Stimulated activated CD8-positive, alpha-beta memory T cell treated with anti-CD3 and anti-CD28 coated beads, Interleukin-7, amount 100 ng/mL, for 48 hours (primary cell): ENCODE results near the gene KCNJ6.
"Not testable (repeated sequence)": the region's sequence is repeated elsewhere in the genome, so short reads cannot be mapped to it uniquely, and the experiment has no call there.

Experiments
- DNase-seq, 2 donors: peaks; one replicate each; pipeline ENCODE4 v3.0.0-alpha.2; 2020; ENCODE audit warnings: low read depth in 1 of 2; ENCODE audit errors: extremely low read depth in 1 of 2

KCNJ6 gene

GRCh38 chr21:37784591-37785318 lies 131.5 kb downstream of the KCNJ6 start:
- DNase-seq, result no peak

DNA sequence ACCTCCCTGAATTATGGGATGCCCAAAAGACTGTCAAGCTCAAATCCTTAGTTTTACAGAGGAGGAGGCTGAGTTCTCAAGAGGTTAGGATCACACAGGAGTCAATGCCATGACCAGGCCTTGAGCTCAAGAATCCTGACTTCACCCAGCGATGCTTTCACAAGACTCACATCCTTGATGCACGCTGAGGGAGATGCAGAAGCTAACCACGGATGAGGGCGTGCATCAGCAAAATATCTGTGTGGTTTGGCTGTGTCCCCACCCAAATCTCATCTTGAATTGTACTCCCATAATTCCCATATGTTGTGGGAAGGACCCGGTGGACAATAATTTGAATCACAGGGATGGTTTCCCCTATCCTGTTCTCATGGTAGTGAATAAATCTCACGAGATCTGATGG lies 133.2 kb downstream of the KCNJ6 start:
- DNase-seq, result no peak

GRCh38 chr21:37780991-37781983 lies 135.0 kb downstream of the KCNJ6 start:
- DNase-seq, result no peak

- DNase-seq, result no peak
These were observed 145.1 kb downstream of the KCNJ6 start for GRCh38 chr21:37771181-37771580.

GRCh38 chr21:37770461-37770860 lies 145.8 kb downstream of the KCNJ6 start:
- DNase-seq, result no peak

- DNase-seq, result no peak
These were observed 146.6 kb downstream of the KCNJ6 start for GRCh38 chr21:37769656-37770055.

- no peak for DNase-seq
These were observed 148.3 kb downstream of the KCNJ6 start for GRCh38 chr21:37767984-37768383.

- DNase-seq, result no peak
These were observed 150.1 kb downstream of the KCNJ6 start for GRCh38 chr21:37766129-37766528.

DNA sequence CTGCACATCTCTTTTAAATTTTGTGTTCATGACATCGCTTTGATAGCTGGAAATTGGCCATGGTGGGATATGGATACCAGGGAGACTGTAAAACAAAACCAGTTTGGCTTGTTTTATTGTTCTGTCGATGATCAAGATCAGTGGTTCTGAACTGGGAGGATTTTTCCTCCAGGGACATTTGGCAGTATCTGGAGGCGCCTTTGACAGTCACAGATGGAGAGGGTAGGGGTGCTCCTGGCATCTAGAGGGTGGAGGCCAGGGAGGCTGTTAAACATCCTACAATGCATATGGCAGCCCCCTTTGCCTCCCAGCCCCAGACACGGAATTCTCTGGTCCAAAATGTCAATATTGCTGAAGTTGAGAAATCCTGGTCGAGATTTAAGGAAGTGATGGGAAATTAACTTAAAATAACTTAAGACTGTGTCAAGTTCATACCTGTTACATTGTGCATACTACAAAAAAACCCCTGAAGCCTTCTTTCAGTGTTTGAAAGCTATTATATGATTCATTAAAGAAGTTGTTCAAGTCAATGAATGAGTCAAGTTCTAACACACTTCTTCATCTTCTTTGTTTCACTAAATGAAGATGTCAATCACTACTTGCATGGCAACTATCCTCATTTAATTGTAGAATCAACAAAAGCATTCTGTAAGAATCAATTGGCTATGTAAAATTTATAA lies 150.9 kb downstream of the KCNJ6 start:
- DNase-seq, result no peak

GRCh38 chr21:37764691-37765090 lies 151.6 kb downstream of the KCNJ6 start:
- no peak for DNase-seq

- no peak for DNase-seq
These were observed 153.0 kb downstream of the KCNJ6 start for GRCh38 chr21:37763298-37763697.

GRCh38 chr21:37762606-37763005 lies 153.7 kb downstream of the KCNJ6 start:
- no peak for DNase-seq

DNA sequence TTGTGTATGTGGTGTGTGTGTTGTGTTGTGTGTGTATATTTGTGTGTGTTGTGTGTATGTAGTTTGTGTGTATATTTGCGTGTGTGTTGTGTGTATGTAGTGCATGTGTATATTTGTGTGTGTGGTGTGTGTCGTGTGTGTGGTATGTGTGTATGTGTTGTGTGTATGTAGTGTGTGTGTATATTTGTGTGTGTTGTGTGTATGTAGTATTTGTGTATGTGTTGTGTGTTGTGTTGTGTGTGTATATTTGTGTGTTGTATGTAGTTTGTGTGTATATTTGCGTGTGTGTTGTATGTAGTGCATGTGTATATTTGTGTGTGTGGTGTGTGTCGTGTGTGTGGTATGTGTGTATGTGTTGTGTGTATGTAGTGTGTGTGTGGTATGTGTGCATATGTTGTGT lies 154.9 kb downstream of the KCNJ6 start:
- not testable (repeated sequence) for DNase-seq

DNA sequence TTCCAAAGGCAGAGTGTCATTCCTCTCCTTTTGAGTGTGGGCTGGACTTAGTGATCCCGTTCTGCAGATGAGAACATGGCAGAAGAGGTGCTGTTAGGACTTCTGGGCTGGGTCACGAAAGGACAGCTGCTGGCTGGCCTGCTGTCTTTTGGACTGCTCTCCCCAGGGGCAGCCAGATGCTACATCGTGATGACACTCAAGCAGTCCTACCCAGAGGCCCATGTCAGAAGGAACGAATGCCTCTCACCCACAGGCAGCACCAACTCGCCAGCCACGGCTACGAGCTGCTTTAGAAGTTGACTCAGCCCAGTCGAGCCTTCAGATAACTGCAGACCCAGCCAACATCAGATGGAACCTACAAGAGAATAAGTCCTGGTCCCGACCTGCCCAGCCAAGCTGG lies 156.5 kb downstream of the KCNJ6 start:
- no peak for DNase-seq

DNA sequence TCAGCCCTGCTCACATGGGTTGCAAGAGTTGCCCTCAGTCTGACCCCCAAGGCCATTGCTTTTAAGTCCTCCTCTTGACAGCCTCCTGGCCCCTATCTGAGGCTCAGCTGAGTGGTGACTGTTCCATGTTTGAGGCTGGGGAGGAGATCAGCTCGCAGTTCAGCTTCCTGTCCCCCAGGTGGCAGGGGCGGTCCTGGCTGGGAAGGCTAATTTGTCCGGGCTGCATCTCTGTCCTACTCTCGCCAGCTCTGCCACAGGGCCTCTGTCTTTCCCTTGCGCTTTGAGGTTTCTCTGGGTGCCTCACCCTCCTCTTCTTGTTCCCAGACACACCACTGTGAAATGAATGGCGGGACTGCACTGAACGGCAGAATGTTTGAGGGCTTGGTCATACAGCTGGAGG lies 157.3 kb downstream of the KCNJ6 start:
- DNase-seq, result no peak

DNA sequence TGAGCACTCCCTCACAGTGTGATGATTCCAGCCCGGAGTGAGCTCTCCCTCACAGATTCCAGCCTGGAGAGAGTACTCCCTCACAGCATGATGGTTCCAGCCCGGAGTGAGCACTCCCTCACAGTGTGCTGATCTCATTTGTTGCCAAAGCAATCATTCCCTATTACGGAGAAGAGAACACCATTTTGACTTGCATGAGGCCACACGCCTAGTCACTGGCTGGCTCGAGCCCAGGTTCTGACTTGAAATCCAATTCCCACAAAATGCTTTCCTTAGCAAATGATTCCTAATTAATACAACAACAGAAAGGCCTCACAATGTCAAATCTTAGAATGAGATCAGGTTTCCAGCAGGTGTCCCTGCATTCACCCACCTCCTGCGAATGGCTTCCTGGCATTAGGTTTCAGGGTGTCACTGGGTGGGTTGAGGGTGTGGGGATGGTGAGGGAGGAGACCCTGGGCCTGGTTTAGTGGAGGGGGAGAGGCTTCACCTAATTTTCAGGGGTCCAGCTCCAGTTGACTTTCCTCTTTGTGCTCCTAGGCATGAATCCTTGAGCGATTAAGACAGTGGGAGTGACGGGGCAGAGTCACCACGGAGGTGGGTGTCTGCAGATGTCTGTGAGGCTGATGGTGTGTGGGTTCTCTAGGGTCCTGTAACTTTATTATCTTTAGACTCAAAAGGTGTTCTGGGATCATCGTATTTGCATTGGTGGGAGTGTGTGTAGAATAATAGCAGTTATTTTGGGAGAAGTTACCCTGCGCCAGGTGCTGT lies 158.5 kb downstream of the KCNJ6 start:
- no peak for DNase-seq

DNA sequence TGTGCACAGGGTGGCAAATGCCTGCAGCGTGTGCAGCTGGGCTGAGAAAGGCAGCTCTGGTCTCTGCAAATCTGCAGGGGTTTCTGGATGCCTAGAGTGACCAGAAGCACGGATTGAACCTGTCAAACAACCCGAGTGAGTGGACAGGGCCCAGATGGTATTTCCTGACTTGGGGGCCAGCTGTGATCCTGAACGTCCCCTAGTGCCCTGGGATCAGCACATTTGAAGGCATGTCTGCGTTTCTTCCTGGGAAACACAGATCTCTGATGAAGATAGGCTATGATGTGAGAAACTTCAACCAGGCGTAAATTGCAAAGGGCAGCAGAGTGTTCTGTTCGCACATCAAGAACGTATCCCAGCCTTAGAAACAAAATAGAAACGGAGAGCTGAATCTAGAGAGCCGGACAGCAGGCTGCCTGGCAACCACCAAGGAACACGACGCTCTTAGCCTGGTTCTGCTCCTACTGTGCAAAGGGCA lies 163.1 kb downstream of the KCNJ6 start:
- DNase-seq, result no peak

- DNase-seq, result no peak
These were observed 164.8 kb downstream of the KCNJ6 start for GRCh38 chr21:37751268-37751975.

GRCh38 chr21:37749132-37749531 lies 167.1 kb downstream of the KCNJ6 start:
- DNase-seq, result no peak

DNA sequence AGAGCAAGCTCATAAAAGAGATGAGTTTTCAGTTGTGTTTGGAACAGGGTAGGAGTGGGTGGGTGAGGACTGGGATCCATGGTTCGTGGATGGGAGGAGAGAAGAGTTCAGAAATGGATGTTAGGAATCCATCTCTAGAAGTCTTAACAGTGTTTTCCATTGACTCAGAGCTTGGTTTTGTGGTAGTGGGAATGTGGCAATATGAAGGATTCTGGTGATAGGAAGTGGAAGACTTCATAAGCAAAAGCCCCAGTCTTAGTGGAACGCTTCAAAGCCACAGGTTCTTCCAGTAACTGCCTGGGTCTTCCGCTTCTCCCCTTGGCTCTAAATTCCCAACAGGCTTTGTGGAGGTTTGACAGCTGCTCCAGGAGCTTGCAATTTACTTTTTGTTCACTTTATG lies 167.9 kb downstream of the KCNJ6 start:
- DNase-seq, result no peak
